Ecto neural progenitor cell (in vitro differentiated cells): ENCODE data around the gene ACAA2.

Experiments
- DNase-seq: peaks from one replicate; pipeline ENCODE4 v3.0.0-alpha.2; 2018; ENCODE audit warnings: low spot score

The ACAA2 gene

GRCh38 chr18:49767111-49768050, 46.0 kb downstream of the ACAA2 start:
- no peak for DNase-seq

- no peak for DNase-seq
Observed at GRCh38 chr18:49766646-49767045, 46.7 kb downstream of the ACAA2 start.

- no peak for DNase-seq
Observed at GRCh38 chr18:49764032-49764431, 49.3 kb downstream of the ACAA2 start.

- DNase-seq, result no peak
Observed at GRCh38 chr18:49763590-49763989, 49.7 kb downstream of the ACAA2 start.

GRCh38 chr18:49762191-49763077, 50.9 kb downstream of the ACAA2 start:
- DNase-seq, result no peak

- no peak for DNase-seq
Observed at GRCh38 chr18:49761771-49762170, 51.6 kb downstream of the ACAA2 start.

GRCh38 chr18:49758263-49758610, 55.1 kb downstream of the ACAA2 start:
- DNase-seq, result no peak

- no peak for DNase-seq
Observed at GRCh38 chr18:49757513-49758262, 55.6 kb downstream of the ACAA2 start.

GRCh38 chr18:49756671-49757362, 56.5 kb downstream of the ACAA2 start:
- no peak for DNase-seq

- no peak for DNase-seq
Observed at GRCh38 chr18:49756135-49756534, 57.2 kb downstream of the ACAA2 start.

- no peak for DNase-seq
Observed at GRCh38 chr18:49755489-49755888, 57.8 kb downstream of the ACAA2 start.

GRCh38 chr18:49754866-49755265, 58.5 kb downstream of the ACAA2 start:
- no peak for DNase-seq

- DNase-seq, result no peak
Observed at GRCh38 chr18:49753643-49754042, 59.7 kb downstream of the ACAA2 start.

- DNase-seq, result no peak
Observed at GRCh38 chr18:49752095-49752457, 61.3 kb downstream of the ACAA2 start.

- DNase-seq, result no peak
Observed at GRCh38 chr18:49751427-49752094, 61.8 kb downstream of the ACAA2 start.

GRCh38 chr18:49749563-49749962, 63.8 kb downstream of the ACAA2 start:
- DNase-seq, result no peak

- no peak for DNase-seq
Observed at GRCh38 chr18:49747876-49748275, 65.5 kb downstream of the ACAA2 start.

- DNase-seq, result no peak
Observed at GRCh38 chr18:49745045-49746014, 68.0 kb downstream of the ACAA2 start.

GRCh38 chr18:49744376-49745008, 68.8 kb downstream of the ACAA2 start:
- DNase-seq, result no peak
